Stimulated activated CD8-positive, alpha-beta memory T cell treated with anti-CD3 and anti-CD28 coated beads, Interleukin-4, amount 100 ng/mL, for 4 hours (primary cell): ENCODE measurements around the gene TTC6.

Experiments used
- DNase-seq, 2 donors: peaks; one replicate each; pipeline ENCODE4 v3.0.0-alpha.2; 2020; ENCODE audit warnings: low read depth in 2 of 2, low spot score in 1 of 2

The TTC6 gene

GRCh38 chr14:37620856-37621255, 25.4 kb downstream of the TTC6 start:
- no peak for DNase-seq

DNA sequence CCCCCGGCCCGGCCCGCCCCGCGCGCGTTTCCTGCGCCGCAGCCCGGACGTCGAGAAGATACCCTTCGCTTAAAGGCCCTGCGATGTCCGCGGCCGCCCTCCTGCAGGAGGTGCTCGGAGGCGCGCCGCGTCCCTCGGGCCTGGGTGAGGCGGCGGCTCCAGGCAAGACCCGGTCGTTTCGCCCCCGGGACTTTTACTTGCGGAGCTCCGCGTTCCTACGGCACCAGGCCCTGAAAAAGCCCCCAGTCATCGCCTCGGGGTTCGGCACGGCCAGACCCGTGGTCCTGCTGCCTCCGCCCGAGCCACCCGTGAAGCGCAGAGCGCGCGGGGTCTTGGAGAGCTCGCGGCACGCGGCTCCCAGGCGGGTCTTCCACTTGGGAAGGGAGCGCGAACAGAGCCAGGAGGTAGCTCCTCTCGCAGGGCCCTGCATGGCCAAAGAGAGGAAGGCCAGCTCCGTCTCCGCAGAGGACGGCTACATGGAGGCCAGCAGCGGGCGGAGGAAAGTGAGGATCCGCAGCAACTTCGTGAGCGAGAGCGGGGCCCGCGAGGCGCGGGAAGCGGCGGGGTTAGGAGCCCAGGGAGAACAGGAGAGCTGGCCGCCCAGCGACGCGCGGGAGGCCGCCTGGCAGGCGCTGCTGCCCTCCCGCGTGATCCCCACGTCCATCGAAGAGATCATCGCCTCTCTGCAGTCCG, 26.9 kb downstream of the TTC6 start:
- DNase-seq: no peak

DNA sequence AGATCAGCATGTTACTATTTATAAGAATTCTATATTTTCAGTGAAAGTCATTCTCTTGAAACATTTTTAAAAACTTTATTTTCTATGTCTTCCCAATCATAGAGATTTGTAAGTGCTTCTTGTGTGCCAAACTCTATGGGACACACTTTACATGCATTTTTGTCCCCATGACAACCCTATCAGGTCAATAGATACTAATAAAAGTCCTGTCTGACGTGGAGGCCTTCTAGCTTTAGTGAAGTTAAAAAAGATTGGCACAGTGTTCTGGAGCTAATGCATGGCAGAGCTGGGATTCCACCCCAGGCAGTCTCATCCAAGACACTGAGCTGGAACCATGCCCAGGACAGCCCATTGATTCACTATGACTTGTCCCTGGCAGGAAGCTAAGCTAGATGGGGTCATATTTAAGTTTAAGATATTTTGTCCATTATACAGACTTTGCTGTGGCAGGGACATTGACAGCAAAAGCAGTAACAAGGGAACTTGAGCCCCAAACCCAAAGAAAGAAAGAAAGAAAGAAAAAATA, 28.1 kb downstream of the TTC6 start:
- DNase-seq: no peak

- DNase-seq: no peak
Measured at GRCh38 chr14:37623971-37624370, 28.5 kb downstream of the TTC6 start.

- DNase-seq: no peak
Measured at GRCh38 chr14:37625597-37626595, 30.5 kb downstream of the TTC6 start.

GRCh38 chr14:37637341-37637740, 41.9 kb downstream of the TTC6 start:
- DNase-seq: no peak

DNA sequence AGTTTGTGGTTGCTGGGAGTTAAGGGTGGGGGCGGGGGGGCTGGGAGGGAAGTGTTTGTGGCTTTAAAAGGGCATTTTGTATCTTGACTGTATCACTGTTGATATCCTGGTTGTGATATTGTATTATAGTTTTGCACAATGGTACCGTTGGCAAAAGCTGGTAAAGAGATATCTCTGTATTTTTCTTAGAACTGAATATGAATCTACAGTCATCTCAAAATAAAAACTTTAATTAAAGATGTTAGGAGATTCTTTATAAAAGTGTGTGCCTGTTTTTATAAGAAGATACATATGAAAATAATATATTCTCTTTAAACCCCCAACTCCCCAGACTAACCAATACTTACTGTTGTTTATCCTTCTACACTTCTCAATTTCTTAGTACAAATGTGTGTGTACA, 43.2 kb downstream of the TTC6 start:
- no peak for DNase-seq

GRCh38 chr14:37641117-37641516, 45.7 kb downstream of the TTC6 start:
- no peak for DNase-seq

DNA sequence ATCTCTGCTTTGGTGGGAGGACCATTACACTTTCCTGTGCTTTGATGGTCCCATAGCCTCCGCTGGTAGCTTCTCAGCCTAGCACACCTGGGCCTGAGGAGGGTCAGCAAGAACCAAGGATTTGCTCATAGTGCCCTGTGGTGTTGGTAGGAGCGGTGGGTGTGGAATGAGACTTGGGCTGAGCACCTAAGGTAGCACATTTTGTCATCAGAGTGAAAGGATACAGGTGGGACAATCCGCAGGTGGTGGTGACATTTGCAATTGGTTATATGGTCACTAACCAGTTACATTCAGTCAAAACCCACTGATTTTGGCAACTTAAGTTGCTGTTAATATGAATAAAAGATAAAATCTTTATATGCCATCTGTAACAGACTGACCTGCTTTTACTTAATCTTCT, 46.7 kb downstream of the TTC6 start:
- DNase-seq: no peak

GRCh38 chr14:37643701-37644100, 48.3 kb downstream of the TTC6 start:
- no peak for DNase-seq
